Caco-2 (cell line): ENCODE data around the gene CISH. TPM values are rescaled to one million over a fixed set of nuclear protein-coding genes. Genes with fewer than 3 reads are reported as not detected.

Source experiments
- BruUV-seq: library from RNA; stranded (reverse); fragments of 400-500 nt; replicated peaks from 2 replicates; lab custom pipeline; 2021; lab: Mats Ljungman, UMichigan
- CTCF ChIA-PET: fragments of 300-600 bp; sonication (Branson Sonifier 250); formaldehyde crosslinking; loops from one replicate; lab custom pipeline; 2022; ENCODE audit warnings: antibody characterized with exemption; lab: Charles Lee
- POLR2A ChIA-PET: fragments of 300-600 bp; sonication (Branson Sonifier 250); formaldehyde crosslinking; loops from one replicate; lab custom pipeline; 2022; ENCODE audit warnings: antibody characterized with exemption; lab: Charles Lee
- DNase-seq, 2 experiments: peaks; one replicate each; pipeline versions ENCODE4 v3.0.0 to v3.0.0-alpha.2; 2020 to 2022
- H3K27me3 ChIP-seq: replicated peaks from 2 replicates; pipeline ENCODE4 v1.6.0; 2011; ENCODE audit warnings: low read length; ENCODE audit not compliant: control insufficient read depth, insufficient read depth
- H3K36me3 ChIP-seq: 2 replicates; pipeline ENCODE4 v1.5.1; 2011; ENCODE audit warnings: low read length; ENCODE audit not compliant: control insufficient read depth, insufficient read depth
- H3K4me1 ChIP-seq: fragments of 250-450 bp; sonication (Bioruptor Pico); 2 replicates; pipeline ENCODE4 v1.5.1; 2020; ENCODE audit warnings: mild to moderate bottlenecking
- H3K4me3 ChIP-seq: 2 replicates; pipeline ENCODE4 v1.5.1; 2011; ENCODE audit warnings: low read depth, mild to moderate bottlenecking, control low read depth, low read length
- H3K9me3 ChIP-seq: fragments of 250-450 bp; sonication (Bioruptor Pico); 2 replicates; pipeline ENCODE4 v1.5.1; 2020; ENCODE audit warnings: mild to moderate bottlenecking, moderate library complexity
- H3K27ac Mint-ChIP-seq: one replicate; pipeline ENCODE4 v1.8.0; 2022; ENCODE audit warnings: mixed read lengths; ENCODE audit not compliant: unreplicated experiment
- H3K27me3 Mint-ChIP-seq: one replicate; pipeline ENCODE4 v1.8.0; 2022; ENCODE audit warnings: mixed read lengths; ENCODE audit not compliant: insufficient read depth, unreplicated experiment
- H3K36me3 Mint-ChIP-seq: one replicate; pipeline ENCODE4 v1.8.0; 2022; ENCODE audit warnings: mild to moderate bottlenecking, mixed read lengths; ENCODE audit not compliant: insufficient read depth, unreplicated experiment
- H3K4me1 Mint-ChIP-seq: one replicate; pipeline ENCODE4 v1.8.0; 2022; ENCODE audit warnings: low read depth, mixed read lengths; ENCODE audit not compliant: unreplicated experiment
- H3K4me3 Mint-ChIP-seq: one replicate; pipeline ENCODE4 v1.8.0; 2022; ENCODE audit warnings: mild to moderate bottlenecking, moderate library complexity, mixed read lengths; ENCODE audit not compliant: unreplicated experiment
- H3K9me3 Mint-ChIP-seq: one replicate; pipeline ENCODE4 v1.8.0; 2022; ENCODE audit warnings: mixed read lengths; ENCODE audit not compliant: unreplicated experiment
- intact Hi-C: fragments of 100-400 bp; cut with micrococcal nuclease; formaldehyde crosslinking; loops from one replicate; pipeline ENCODE4 v1.10.0; 2022; ENCODE audit not compliant: unreplicated experiment
- total RNA-seq: library from RNA; stranded (reverse); gene quantifications from 2 replicates; pipeline ENCODE4 v1.2.3, GENCODE V29; 2022
- TF ChIP-seq, protein P1 (sequence below), 2 experiments: fragments of 200-600 bp in 1 of 2; IDR thresholded peaks; 1 replicate in 1 of 2; 2 replicates in 1 of 2; pipeline versions ENCODE4 v1.5.1 to v1.8.0; 2011 to 2022; ENCODE audit warnings: antibody characterized with exemption in 1 of 2, control low read depth in 1 of 2, inconsistent platforms in 1 of 2, low read depth in 1 of 2, low read length in 1 of 2, mild to moderate bottlenecking in 1 of 2, moderate library complexity in 1 of 2; ENCODE audit not compliant: insufficient read depth in 1 of 2, severe bottlenecking in 1 of 2, unreplicated experiment in 1 of 2

The CISH gene
- total RNA-seq, 1 experiment from 2014 or later, result 2.9 TPM

DNA sequence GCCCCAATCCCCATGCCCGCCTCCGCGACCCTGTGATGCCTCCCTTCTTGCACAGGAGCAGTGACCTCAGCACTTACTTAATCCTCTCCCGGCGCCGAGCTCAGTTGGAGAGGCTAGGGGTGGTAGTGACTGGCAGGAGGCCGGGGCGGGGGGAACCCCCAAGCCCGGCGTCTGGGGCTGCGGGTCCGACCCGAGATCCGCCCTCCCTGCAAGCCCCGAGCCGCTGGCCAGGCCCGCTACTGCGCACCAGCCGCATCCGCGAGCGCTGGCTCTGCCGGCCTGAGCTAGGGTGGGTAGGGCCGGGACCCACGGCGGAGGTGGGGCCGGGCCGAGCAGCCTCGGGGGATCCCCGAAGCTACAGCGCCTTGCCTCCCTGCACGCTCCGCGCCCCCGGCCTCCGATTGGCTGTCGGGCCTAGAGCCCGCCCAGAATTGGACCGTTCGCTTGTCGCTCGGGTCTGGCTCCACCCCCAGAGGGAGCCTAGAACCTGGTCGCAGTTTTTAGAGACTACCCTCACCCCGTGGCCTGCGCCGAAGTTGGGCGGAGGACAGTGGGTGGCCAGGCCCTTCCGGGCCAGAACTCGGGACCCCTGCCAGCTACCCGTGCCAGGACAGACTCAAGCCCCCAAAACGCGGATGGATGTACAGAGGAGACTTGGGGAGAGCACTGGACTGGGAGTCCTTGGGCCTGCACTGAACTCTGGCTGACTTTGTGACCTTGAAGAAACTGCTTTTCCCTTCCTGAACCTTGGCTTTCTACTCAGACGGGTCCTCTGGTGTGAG is 44.0 kb downstream of the CISH start, which contains the start of gene C3orf18:
TSS of gene C3orf18 (minus strand) at position 362 of the 782 bp plus-strand sequence. CDS start 2,048 bp downstream, outside the sequence.
- H3K9me3 Mint-ChIP-seq, result no peaks in the 10 kb centered on the region
- 0 out of 2 replicates have a peak, but pooled peaks cover 5% of the 10 kb centered on the region for H3K4me1 ChIP-seq
- peaks cover 17% of the 10 kb centered on the region for H3K36me3 Mint-ChIP-seq
- H3K27me3 Mint-ChIP-seq, result peaks cover 3% of the 10 kb centered on the region
- no peaks in the 10 kb centered on the region for H3K9me3 ChIP-seq
- H3K4me3 Mint-ChIP-seq, result peak within 1 kb of the TSS; percentile 94
- intact Hi-C loops, result no loop called here
- no peaks in the 10 kb centered on the region for H3K4me1 Mint-ChIP-seq
- peak within 1 kb of the TSS; percentile 81 for H3K27ac Mint-ChIP-seq
- peak within 1 kb of the TSS; percentile 92 for H3K4me3 ChIP-seq
- no peaks in the 10 kb centered on the region for H3K36me3 ChIP-seq
- ChIA-PET CTCF (interaction anchor here (0.6 to 1.2 kb wide), 3 partner anchors 16 to 1360 kb away, joined by 3 to 4 read pairs (median 4); no protein-coding TSS in a partner anchor), POLR2A (interaction anchor here (0.7 kb wide), 1 partner anchor 230 kb away, joined by 3 read pairs; no protein-coding TSS in a partner anchor)
- no peaks in the 10 kb centered on the region for H3K27me3 ChIP-seq
- BruUV-seq, result no TSS peak
- TF ChIP-seq, protein P1, sequence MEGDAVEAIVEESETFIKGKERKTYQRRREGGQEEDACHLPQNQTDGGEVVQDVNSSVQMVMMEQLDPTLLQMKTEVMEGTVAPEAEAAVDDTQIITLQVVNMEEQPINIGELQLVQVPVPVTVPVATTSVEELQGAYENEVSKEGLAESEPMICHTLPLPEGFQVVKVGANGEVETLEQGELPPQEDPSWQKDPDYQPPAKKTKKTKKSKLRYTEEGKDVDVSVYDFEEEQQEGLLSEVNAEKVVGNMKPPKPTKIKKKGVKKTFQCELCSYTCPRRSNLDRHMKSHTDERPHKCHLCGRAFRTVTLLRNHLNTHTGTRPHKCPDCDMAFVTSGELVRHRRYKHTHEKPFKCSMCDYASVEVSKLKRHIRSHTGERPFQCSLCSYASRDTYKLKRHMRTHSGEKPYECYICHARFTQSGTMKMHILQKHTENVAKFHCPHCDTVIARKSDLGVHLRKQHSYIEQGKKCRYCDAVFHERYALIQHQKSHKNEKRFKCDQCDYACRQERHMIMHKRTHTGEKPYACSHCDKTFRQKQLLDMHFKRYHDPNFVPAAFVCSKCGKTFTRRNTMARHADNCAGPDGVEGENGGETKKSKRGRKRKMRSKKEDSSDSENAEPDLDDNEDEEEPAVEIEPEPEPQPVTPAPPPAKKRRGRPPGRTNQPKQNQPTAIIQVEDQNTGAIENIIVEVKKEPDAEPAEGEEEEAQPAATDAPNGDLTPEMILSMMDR (IDR thresholded peaks at IDR 0.05; ENCODE audit: insufficient read depth in 1 of 2, low read depth in 1 of 2, low read length in 1 of 2, severe bottlenecking in 1 of 2, unreplicated experiment in 1 of 2), result no peak
- peak; percentile 84 to 87 for DNase-seq

DNA sequence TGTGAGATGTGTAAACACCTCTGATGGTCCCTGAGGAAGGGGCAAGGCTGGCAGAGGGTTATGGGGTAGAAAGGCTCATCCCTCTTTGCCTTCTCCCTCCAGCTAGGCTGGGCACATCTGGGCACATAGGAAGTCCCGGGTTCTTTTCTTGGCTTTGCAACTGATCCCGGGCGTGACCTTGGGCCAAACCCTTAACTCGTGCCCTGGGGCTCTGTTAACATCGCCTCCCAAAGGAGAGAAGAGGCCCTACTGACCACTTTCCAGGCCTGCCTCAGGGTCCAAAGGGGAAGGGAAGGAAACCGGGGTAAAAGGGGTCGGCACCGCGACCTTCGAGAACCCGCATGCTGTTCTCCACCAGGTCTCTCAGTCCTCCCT is 44.6 kb downstream of the CISH start:
- peaks cover 17% of the 10 kb centered on the region for H3K36me3 Mint-ChIP-seq
- POLR2A ChIA-PET, result no interaction called here
- no peaks in the 10 kb centered on the region for H3K9me3 ChIP-seq

DNA sequence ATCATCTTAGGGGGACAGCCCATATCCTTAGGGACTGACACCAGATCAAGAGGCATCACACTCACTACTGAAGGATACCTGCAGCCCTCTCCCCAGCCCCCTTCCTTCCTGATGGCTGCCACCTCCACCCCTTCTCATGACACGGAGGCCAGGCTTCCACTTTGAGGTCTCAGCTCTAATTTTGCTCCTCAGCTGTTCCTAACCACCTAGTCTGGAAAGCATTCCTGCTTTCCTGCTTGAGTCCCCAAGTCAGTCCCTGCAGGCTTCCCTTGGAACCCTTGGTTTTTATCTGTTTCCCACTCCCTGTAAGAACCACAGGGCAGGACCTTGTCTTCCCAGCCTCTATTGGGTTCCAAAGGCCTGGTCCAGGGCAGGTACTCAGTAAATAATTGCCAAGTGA is 47.3 kb downstream of the CISH start:
- H3K27ac Mint-ChIP-seq, result no peak overlapping the region
- peaks cover 12% of the 10 kb centered on the region for H3K36me3 Mint-ChIP-seq
- no peak overlapping the region for H3K4me3 Mint-ChIP-seq
- ChIA-PET POLR2A (no interaction called here), CTCF (no interaction called here)
- H3K36me3 ChIP-seq, result no peaks in the 10 kb centered on the region
- BruUV-seq, result no TSS peak
- no peaks in the 10 kb centered on the region for H3K4me1 ChIP-seq
- no peaks in the 10 kb centered on the region for H3K9me3 Mint-ChIP-seq
- H3K27me3 ChIP-seq, result no peaks in the 10 kb centered on the region
- TF ChIP-seq, protein P1 (IDR thresholded peaks at IDR 0.05; ENCODE audit: insufficient read depth in 1 of 2, low read depth in 1 of 2, low read length in 1 of 2, severe bottlenecking in 1 of 2, unreplicated experiment in 1 of 2), result no peak
- intact Hi-C loops, result no loop called here
- no peak for DNase-seq
- H3K9me3 ChIP-seq, result no peaks in the 10 kb centered on the region
- peaks cover 3% of the 10 kb centered on the region for H3K27me3 Mint-ChIP-seq
- no peaks in the 10 kb centered on the region for H3K4me1 Mint-ChIP-seq
- H3K4me3 ChIP-seq, result no peak overlapping the region

More for the DNA sequence above, 44.6 kb downstream of the CISH start:
- H3K4me1 Mint-ChIP-seq, result no peaks in the 10 kb centered on the region
- CTCF ChIA-PET, result interaction anchor here (1.2 kb wide), 1 partner anchor 25 kb away, joined by 4 read pairs; no protein-coding TSS in a partner anchor
- no peak for DNase-seq
- peaks cover 3% of the 10 kb centered on the region for H3K27me3 Mint-ChIP-seq
- intact Hi-C loops, result no loop called here
- Histone ChIP-seq H3K4me1 (0 out of 2 replicates have a peak, but pooled peaks cover 5% of the 10 kb centered on the region), H3K27me3 (no peaks in the 10 kb centered on the region), H3K36me3 (no peaks in the 10 kb centered on the region), H3K4me3 (peak overlapping the region; percentile 39)
- no TSS peak for BruUV-seq
- H3K27ac Mint-ChIP-seq, result no peak overlapping the region
- H3K9me3 Mint-ChIP-seq, result no peaks in the 10 kb centered on the region
- TF ChIP-seq, protein P1 (IDR thresholded peaks at IDR 0.05; ENCODE audit: insufficient read depth in 1 of 2, low read depth in 1 of 2, low read length in 1 of 2, severe bottlenecking in 1 of 2, unreplicated experiment in 1 of 2), result no peak
- H3K4me3 Mint-ChIP-seq, result peak overlapping the region; percentile 94
